Fibroblast of skin of left quadriceps (primary cell): ENCODE measurements around the gene APELA.
A peak's percentile ranks its signal among the peaks of the same experiment; 100 is the strongest.
"Not testable (repeated sequence)": the region's sequence is repeated elsewhere in the genome, so short reads cannot be mapped to it uniquely, and the experiment has no call there.

Source experiments
- DNase-seq, 2 experiments: peaks; one replicate each; pipeline ENCODE4 v3.0.0-alpha.2; 2013; ENCODE audit warnings: low read depth in 2 of 2

Gene APELA, protein sequence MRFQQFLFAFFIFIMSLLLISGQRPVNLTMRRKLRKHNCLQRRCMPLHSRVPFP

GRCh38 chr4:164876700-164877324 is at the start of gene APELA:
APELA (plus strand) TSS chr4:164877178; CDS start chr4:164877332, 154 bp downstream.
- peak in 1 of 2 experiments; percentile 4 for DNase-seq

- DNase-seq = no peak
Measured at GRCh38 chr4:164828955-164829354, 48.0 kb upstream of the APELA start.

- DNase-seq = no peak
Measured at GRCh38 chr4:164846566-164846965, 30.4 kb upstream of the APELA start.

- no peak for DNase-seq
Measured at GRCh38 chr4:164847016-164847415, 30.0 kb upstream of the APELA start.

GRCh38 chr4:164847967-164848649 is 28.9 kb upstream of the APELA start:
- no peak for DNase-seq

DNA sequence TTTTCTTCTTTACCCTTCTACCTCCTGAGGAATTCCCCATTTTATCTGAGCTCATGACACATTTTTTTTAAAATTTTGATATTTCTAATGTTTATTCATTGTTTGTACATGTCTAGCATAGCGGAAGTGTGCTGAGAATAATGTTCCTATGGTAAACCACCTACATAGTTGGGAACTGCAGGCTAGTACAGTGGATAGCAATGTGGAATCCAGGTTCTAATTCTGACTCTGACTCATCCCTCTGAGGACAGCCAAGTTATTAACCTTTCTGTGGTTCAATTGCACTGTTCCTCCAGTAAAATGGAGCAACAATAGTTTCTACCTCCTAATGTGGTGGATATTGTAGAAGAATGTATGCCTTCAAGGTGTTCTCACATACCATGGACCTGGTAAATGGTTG is 20.6 kb upstream of the APELA start:
- DNase-seq = no peak

DNA sequence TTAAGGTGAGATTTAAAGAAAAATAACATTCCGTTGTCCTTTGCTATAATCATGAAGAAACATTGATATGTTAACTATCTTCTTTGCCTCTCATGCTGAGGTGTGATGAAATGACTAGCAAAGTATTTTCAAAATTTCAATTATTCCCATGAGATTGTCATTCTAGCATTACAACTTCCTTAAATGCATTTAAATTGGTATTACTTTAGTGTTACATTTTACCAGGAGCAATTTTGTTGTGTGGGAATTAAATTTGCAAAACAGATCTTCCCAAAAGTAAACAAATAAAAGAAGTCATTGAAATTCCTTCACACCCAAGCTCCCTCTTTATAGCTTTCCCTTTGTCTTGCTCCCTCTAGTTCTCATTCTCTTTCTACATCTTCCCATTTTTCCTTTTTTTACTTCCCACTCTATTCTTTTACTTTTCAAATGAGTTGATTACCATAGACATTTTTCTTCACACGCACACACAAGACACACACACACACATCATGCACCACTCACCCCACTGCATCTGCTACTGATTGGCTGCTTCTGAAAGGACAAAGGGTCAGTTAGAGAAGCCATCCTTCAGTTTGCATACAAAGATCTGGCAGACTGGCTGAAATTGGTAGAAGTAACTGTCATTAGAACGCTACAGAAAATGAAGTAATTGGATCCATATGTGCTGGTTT is 10.0 kb upstream of the APELA start:
- peak; percentile 24 to 32 for DNase-seq

DNA sequence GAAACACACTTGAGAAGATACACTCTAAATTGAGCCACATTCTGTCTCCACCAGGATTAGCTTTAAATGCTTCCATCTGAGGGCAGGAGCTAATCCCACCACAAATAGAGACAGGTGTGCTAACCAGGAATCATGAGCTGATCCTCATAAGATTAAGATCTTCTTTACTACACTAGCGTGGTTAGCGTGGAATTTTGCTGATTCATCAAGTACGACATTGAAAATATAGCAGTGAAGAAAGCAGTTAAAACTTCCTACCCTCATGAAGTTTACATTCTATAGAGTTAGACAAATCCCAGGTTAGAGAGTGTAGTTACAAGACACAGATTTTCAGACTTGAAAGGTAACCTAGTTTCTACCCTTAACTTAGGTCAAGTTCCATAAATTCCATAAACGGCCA is 5.3 kb upstream of the APELA start:
- DNase-seq = no peak

GRCh38 chr4:164872481-164872880 is 4.5 kb upstream of the APELA start:
- no peak for DNase-seq

GRCh38 chr4:164874789-164875188 is 2.2 kb upstream of the APELA start:
- no peak for DNase-seq

- DNase-seq = no peak
Measured at GRCh38 chr4:164880489-164881262, 3.7 kb downstream of the APELA start.

DNA sequence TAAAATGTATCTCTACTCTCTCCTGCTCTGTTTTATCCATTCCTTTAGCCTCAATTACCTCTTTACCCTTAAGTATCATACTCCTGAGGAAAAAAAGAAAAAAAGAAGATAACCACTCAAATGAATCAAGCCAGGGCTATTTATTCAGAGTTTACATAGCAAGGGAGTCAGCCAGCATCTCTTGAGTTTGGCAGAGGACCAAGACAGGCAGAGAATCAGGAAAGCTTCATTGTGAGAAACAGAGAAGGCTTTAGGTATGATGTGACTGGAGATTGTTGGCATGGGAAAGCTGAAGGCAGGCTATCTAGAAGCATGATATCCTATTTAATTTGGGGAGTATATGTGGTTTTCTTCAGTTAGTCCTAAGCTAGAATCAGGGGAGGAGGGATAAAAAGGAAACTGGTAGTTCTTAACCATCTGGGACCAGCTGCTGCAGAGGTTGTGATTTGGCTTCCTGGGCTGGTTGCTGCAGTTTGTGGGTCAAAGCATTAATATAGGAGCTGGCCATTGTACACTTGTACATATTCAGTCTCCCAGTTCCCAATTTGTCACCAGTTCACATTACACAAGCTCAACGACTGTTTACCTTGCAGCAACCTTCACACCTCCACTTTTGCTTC is 11.2 kb downstream of the APELA start:
- DNase-seq = no peak

- no peak for DNase-seq
Measured at GRCh38 chr4:164890691-164891090, 13.7 kb downstream of the APELA start.

- DNase-seq = no peak
Measured at GRCh38 chr4:164892018-164892417, 15.0 kb downstream of the APELA start.

- DNase-seq = no peak
Measured at GRCh38 chr4:164894702-164895101, 17.7 kb downstream of the APELA start.

DNA sequence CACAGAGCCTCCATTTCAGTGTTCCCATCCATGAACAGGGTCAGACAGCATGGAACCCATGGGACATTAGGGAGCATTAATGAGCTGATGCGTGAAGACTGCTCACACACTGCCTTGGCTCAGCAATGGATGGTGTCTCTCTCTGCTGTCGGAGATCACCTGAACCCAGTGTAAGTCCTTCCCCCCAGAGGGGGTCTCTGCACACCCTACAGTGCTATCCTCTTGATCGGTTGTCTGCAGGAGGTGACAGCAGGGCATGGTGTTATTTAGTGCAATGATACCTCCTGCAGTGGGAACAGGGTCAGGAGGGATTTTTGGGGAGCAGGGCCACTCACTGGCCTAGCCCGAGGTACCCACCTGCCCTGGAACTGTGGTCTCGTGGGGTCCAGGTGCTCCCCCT is 25.6 kb downstream of the APELA start:
- DNase-seq = no peak

DNA sequence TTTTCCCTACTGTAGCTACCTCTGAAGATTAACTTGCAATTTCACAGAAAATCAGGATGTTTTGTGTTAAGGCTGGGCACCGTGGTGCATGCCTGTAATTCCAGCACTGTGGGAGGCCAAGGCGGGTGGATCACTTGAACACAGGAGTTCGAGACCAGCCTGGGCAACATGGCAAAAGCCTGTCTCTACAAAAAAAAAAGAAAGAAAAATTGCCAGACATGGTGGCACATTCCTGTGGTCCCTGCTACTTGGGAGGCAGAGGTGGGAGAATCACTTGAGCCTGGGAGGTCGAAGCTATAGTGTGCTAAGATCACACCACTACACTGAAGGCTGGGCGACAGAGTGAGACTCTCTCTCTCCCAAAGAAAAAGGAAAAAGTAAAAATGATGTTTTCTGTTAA is 27.4 kb downstream of the APELA start:
- DNase-seq = no peak

DNA sequence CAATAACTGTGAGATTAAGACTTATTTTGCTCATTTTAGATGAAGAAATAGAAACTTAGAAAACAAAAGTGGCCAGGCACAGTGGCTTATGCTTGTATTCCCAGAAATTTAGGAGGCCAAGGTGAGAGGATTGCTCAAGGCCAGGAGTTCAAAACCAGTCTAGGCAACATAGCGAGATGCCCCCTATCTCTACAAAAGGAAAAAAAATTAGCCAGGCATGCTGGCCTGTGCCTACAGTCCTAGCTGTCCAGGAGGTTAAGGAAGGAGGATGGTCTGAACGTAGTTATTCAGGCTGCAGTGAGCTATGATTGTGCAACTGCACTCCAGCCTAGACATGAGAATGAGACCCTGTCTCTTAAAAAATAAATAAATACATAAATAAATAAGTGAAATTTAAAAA is 28.0 kb downstream of the APELA start:
- no peak for DNase-seq

DNA sequence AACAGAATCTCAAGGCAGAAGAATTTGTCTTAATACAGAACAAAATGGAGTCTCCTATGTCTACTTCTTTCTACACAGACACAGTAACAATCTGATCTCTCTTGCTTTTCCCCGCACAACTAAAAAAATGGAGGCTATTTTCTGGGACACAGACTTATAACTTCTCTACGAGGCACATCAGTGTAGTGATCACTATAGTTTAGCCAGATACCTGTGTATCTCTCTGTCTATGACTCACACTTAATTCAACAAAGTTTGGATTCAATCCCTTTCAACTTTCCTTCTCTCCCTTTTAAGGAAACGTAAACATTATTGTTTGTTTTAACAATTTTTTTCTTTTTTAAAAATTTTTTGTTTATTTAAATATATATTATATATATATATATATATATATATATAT is 29.4 kb downstream of the APELA start:
- DNase-seq = no peak

- DNase-seq = not testable (repeated sequence)
Measured at GRCh38 chr4:164913506-164913905, 36.5 kb downstream of the APELA start.

- no peak for DNase-seq
Measured at GRCh38 chr4:164918956-164919355, 42.0 kb downstream of the APELA start.
